SK-N-SH treated with all-trans-retinoic acid at 6 μM for 48 hours (cell line): ENCODE measurements around the gene RNF212B.

ENCODE experiments used
- ATAC-seq: fragments of 200-7000 bp; cut with Tn5 transposase; 3 replicates; pipeline ENCODE4 v1.9.1; 2020; ENCODE audit warnings: mild to moderate bottlenecking, moderate library complexity
- ARNTL ChIP-seq: fragments of 450-650 bp; formaldehyde crosslinking; IDR thresholded peaks from 2 replicates; pipeline ENCODE4 v1.5.0; 2020; ENCODE audit warnings: low read depth, mild to moderate bottlenecking, moderate library complexity, borderline replicate concordance
- CSDC2 ChIP-seq: fragments of 250-450 bp; sonication (Bioruptor Pico); IDR thresholded peaks from 2 replicates; pipeline ENCODE4 v1.5.0; 2020; ENCODE audit warnings: mild to moderate bottlenecking, moderate library complexity
- ESRRG ChIP-seq: fragments of 250-450 bp; sonication (Bioruptor Pico); IDR thresholded peaks from 2 replicates; pipeline ENCODE4 v1.6.1; 2021; ENCODE audit warnings: mild to moderate bottlenecking
- GLIS3 ChIP-seq: fragments of 250-450 bp; sonication (Bioruptor Pico); IDR thresholded peaks from 2 replicates; pipeline ENCODE4 v1.5.0; 2020; ENCODE audit warnings: mild to moderate bottlenecking, moderate library complexity
- ISL1 ChIP-seq: fragments of 250-450 bp; sonication (Bioruptor Pico); IDR thresholded peaks from 2 replicates; pipeline ENCODE4 v2.1.2; 2022; ENCODE audit warnings: mild to moderate bottlenecking, moderate library complexity
- OSR1 ChIP-seq: fragments of 250-450 bp; sonication (Bioruptor Pico); IDR thresholded peaks from 2 replicates; pipeline ENCODE4 v1.8.0; 2022; ENCODE audit warnings: moderate library complexity, mild to moderate bottlenecking, inconsistent platforms
- POU6F1 ChIP-seq: fragments of 250-450 bp; sonication (Bioruptor Pico); IDR thresholded peaks from 2 replicates; pipeline ENCODE4 v1.8.0; 2021; ENCODE audit warnings: low read depth, mild to moderate bottlenecking, moderate library complexity, borderline replicate concordance
- PPARA ChIP-seq: fragments of 250-450 bp; sonication (Bioruptor Pico); IDR thresholded peaks from 2 replicates; pipeline ENCODE4 v1.5.0; 2020; ENCODE audit warnings: mild to moderate bottlenecking, borderline replicate concordance
- RARB ChIP-seq: fragments of 250-450 bp; sonication (Bioruptor Pico); IDR thresholded peaks from 2 replicates; pipeline ENCODE4 v1.8.0; 2021; ENCODE audit warnings: mild to moderate bottlenecking, moderate library complexity
- SNAI2 ChIP-seq: fragments of 250-450 bp; sonication (Bioruptor Pico); IDR thresholded peaks from 2 replicates; pipeline ENCODE4 v1.5.0; 2020; ENCODE audit warnings: mild to moderate bottlenecking, moderate library complexity
- TCF4 ChIP-seq: fragments of 250-450 bp; sonication (Bioruptor Pico); IDR thresholded peaks from 2 replicates; pipeline ENCODE4 v1.8.0; 2021; ENCODE audit warnings: mild to moderate bottlenecking, moderate library complexity, borderline replicate concordance
- TOX ChIP-seq: fragments of 250-450 bp; sonication (Bioruptor Pico); IDR thresholded peaks from 2 replicates; pipeline ENCODE4 v1.8.0; 2021; ENCODE audit warnings: mild to moderate bottlenecking, moderate library complexity, borderline replicate concordance
- ZC3H10 ChIP-seq: fragments of 250-450 bp; sonication (Bioruptor Pico); IDR thresholded peaks from 2 replicates; pipeline ENCODE4 v1.5.1; 2021; ENCODE audit warnings: mild to moderate bottlenecking, moderate library complexity
- ZFP3 ChIP-seq: fragments of 250-450 bp; sonication (Bioruptor Pico); IDR thresholded peaks from 2 replicates; pipeline ENCODE4 v1.5.0; 2020; ENCODE audit warnings: mild to moderate bottlenecking, moderate library complexity
- ZFP30 ChIP-seq: fragments of 450-650 bp; formaldehyde crosslinking; IDR thresholded peaks from 2 replicates; pipeline ENCODE4 v1.5.0; 2022; ENCODE audit warnings: mild to moderate bottlenecking, moderate library complexity
- ZNF565 ChIP-seq: fragments of 450-650 bp; formaldehyde crosslinking; conservative IDR thresholded peaks from 2 replicates; pipeline ENCODE4 v1.5.0; 2020; ENCODE audit warnings: low read depth, mild to moderate bottlenecking, moderate library complexity
- ZNF70 ChIP-seq: fragments of 450-650 bp; formaldehyde crosslinking; IDR thresholded peaks from 2 replicates; pipeline ENCODE4 v1.5.0; 2020; ENCODE audit warnings: mild to moderate bottlenecking, moderate library complexity
- ZNF8 ChIP-seq: fragments of 450-650 bp; formaldehyde crosslinking; IDR thresholded peaks from 2 replicates; pipeline ENCODE4 v1.5.0; 2020; ENCODE audit warnings: mild to moderate bottlenecking, moderate library complexity
- TF ChIP-seq, protein P1 (sequence below): fragments of 250-450 bp; sonication (Bioruptor Pico); IDR thresholded peaks from 2 replicates; pipeline ENCODE4 v1.5.1; 2021; ENCODE audit warnings: mild to moderate bottlenecking, moderate library complexity
- TF ChIP-seq, protein P2 (sequence below): fragments of 250-450 bp; sonication (Bioruptor Pico); IDR thresholded peaks from 2 replicates; pipeline ENCODE4 v1.5.1; 2020; ENCODE audit warnings: low read depth, mild to moderate bottlenecking, moderate library complexity
- TF ChIP-seq, protein P3 (sequence below): fragments of 250-450 bp; sonication (Bioruptor Pico); IDR thresholded peaks from 2 replicates; pipeline ENCODE4 v1.5.0; 2020; ENCODE audit warnings: mild to moderate bottlenecking, moderate library complexity
- TF ChIP-seq, protein P4 (sequence below): fragments of 250-450 bp; sonication (Bioruptor Pico); IDR thresholded peaks from 2 replicates; pipeline ENCODE4 v1.8.0; 2020; ENCODE audit warnings: mild to moderate bottlenecking, moderate library complexity, borderline replicate concordance

The RNF212B gene

DNA sequence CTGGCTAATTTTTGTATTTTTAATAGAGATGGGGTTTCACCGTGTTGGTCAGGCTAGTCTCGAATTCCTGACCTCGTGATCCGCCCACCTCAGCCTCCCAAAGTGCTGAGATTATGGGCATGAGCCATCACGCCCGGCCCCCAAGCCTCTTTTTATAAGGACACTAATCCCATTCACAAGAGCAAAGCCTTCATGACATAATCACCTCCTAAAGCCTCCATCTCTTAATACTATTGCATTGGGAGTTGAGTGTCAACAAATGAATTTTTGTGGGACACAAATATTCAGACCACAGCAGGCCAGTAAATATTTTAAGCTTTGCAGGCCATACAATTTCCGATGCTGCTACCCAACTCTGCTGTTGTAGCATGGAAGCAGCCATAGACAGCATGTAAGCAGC, 10.9 kb downstream of the RNF212B start:
- no peak for TF ChIP-seq PPARA
- no peak for ATAC-seq

GRCh38 chr14:23249824-23250223, 12.1 kb downstream of the RNF212B start:
- no peak for ATAC-seq
- TF ChIP-seq OSR1 (CRISPR knock-in tag): no peak
- no peak for TF ChIP-seq ZC3H10 (CRISPR knock-in tag)
- TF ChIP-seq TOX: no peak
- no peak for TF ChIP-seq ZNF8 (CRISPR knock-in tag)
- TF ChIP-seq POU6F1 (CRISPR knock-in tag): no peak
- TF ChIP-seq TCF4 (CRISPR knock-in tag): no peak
- TF ChIP-seq, protein P1, sequence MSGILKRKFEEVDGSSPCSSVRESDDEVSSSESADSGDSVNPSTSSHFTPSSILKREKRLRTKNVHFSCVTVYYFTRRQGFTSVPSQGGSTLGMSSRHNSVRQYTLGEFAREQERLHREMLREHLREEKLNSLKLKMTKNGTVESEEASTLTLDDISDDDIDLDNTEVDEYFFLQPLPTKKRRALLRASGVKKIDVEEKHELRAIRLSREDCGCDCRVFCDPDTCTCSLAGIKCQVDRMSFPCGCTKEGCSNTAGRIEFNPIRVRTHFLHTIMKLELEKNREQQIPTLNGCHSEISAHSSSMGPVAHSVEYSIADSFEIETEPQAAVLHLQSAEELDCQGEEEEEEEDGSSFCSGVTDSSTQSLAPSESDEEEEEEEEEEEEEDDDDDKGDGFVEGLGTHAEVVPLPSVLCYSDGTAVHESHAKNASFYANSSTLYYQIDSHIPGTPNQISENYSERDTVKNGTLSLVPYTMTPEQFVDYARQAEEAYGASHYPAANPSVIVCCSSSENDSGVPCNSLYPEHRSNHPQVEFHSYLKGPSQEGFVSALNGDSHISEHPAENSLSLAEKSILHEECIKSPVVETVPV: no peak
- TF ChIP-seq, protein P2, sequence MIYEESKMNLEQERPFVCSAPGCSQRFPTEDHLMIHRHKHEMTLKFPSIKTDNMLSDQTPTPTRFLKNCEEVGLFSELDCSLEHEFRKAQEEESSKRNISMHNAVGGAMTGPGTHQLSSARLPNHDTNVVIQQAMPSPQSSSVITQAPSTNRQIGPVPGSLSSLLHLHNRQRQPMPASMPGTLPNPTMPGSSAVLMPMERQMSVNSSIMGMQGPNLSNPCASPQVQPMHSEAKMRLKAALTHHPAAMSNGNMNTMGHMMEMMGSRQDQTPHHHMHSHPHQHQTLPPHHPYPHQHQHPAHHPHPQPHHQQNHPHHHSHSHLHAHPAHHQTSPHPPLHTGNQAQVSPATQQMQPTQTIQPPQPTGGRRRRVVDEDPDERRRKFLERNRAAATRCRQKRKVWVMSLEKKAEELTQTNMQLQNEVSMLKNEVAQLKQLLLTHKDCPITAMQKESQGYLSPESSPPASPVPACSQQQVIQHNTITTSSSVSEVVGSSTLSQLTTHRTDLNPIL (CRISPR knock-in tag): no peak
- no peak for TF ChIP-seq PPARA
- TF ChIP-seq ZFP30 (CRISPR knock-in tag): no peak
- TF ChIP-seq ZNF565: no peak
- TF ChIP-seq ZFP3 (CRISPR knock-in tag): no peak
- no peak for TF ChIP-seq ZNF70 (CRISPR knock-in tag)
- no peak for TF ChIP-seq CSDC2 (CRISPR knock-in tag)
- TF ChIP-seq, protein P3, sequence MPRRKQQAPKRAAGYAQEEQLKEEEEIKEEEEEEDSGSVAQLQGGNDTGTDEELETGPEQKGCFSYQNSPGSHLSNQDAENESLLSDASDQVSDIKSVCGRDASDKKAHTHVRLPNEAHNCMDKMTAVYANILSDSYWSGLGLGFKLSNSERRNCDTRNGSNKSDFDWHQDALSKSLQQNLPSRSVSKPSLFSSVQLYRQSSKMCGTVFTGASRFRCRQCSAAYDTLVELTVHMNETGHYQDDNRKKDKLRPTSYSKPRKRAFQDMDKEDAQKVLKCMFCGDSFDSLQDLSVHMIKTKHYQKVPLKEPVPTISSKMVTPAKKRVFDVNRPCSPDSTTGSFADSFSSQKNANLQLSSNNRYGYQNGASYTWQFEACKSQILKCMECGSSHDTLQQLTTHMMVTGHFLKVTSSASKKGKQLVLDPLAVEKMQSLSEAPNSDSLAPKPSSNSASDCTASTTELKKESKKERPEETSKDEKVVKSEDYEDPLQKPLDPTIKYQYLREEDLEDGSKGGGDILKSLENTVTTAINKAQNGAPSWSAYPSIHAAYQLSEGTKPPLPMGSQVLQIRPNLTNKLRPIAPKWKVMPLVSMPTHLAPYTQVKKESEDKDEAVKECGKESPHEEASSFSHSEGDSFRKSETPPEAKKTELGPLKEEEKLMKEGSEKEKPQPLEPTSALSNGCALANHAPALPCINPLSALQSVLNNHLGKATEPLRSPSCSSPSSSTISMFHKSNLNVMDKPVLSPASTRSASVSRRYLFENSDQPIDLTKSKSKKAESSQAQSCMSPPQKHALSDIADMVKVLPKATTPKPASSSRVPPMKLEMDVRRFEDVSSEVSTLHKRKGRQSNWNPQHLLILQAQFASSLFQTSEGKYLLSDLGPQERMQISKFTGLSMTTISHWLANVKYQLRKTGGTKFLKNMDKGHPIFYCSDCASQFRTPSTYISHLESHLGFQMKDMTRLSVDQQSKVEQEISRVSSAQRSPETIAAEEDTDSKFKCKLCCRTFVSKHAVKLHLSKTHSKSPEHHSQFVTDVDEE: no peak
- no peak for TF ChIP-seq GLIS3 (CRISPR knock-in tag)
- no peak for TF ChIP-seq ISL1

GRCh38 chr14:23252006-23252405, 14.3 kb downstream of the RNF212B start:
- no peak for ATAC-seq
- TF ChIP-seq ESRRG (CRISPR knock-in tag) (no peak), ZFP3 (CRISPR knock-in tag) (no peak), ZNF70 (CRISPR knock-in tag) (no peak), POU6F1 (CRISPR knock-in tag) (no peak), TCF4 (CRISPR knock-in tag) (no peak), ISL1 (no peak), ZFP30 (CRISPR knock-in tag) (no peak), ZC3H10 (CRISPR knock-in tag) (no peak), TOX (no peak), RARB (CRISPR knock-in tag) (no peak), ZNF8 (CRISPR knock-in tag) (no peak), OSR1 (CRISPR knock-in tag) (no peak), ARNTL (CRISPR knock-in tag) (no peak), PPARA (no peak), GLIS3 (CRISPR knock-in tag) (no peak), SNAI2 (CRISPR knock-in tag) (no peak)
- TF ChIP-seq, protein P4, sequence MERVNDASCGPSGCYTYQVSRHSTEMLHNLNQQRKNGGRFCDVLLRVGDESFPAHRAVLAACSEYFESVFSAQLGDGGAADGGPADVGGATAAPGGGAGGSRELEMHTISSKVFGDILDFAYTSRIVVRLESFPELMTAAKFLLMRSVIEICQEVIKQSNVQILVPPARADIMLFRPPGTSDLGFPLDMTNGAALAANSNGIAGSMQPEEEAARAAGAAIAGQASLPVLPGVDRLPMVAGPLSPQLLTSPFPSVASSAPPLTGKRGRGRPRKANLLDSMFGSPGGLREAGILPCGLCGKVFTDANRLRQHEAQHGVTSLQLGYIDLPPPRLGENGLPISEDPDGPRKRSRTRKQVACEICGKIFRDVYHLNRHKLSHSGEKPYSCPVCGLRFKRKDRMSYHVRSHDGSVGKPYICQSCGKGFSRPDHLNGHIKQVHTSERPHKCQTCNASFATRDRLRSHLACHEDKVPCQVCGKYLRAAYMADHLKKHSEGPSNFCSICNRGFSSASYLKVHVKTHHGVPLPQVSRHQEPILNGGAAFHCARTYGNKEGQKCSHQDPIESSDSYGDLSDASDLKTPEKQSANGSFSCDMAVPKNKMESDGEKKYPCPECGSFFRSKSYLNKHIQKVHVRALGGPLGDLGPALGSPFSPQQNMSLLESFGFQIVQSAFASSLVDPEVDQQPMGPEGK (CRISPR knock-in tag): no peak
- TF ChIP-seq, protein P1: no peak
- TF ChIP-seq, protein P2 (CRISPR knock-in tag): no peak
